SK-N-MC (cell line): ENCODE results near the gene DGKI.

Source experiments
- EZH2 ChIP-seq: fragments of 200-600 bp; sonication (generic); IDR thresholded peaks from one replicate; pipeline ENCODE4 v1.6.1; 2017; ENCODE audit warnings: antibody characterized with exemption
- POLR2AphosphoS5 ChIP-seq: IDR thresholded peaks from 2 replicates; pipeline ENCODE4 v1.6.1; 2012; ENCODE audit warnings: mild to moderate bottlenecking, low read depth, low read length, borderline replicate concordance

GRCh38 chr7:137386966-137387365 lies 459.8 kb downstream of the DGKI start:
- TF ChIP-seq EZH2 (no peak), POLR2AphosphoS5 (no peak)
